Mammary epithelial cell (primary cell): ENCODE data around the gene XYLT1.

Experiments
- EZH2 ChIP-seq: IDR thresholded peaks from 2 replicates; pipeline ENCODE4 v1.6.1; 2012; ENCODE audit warnings: low read length, inconsistent platforms, borderline replicate concordance
- TF ChIP-seq, protein P1 (sequence below), 2 donors: IDR thresholded peaks in 1 of 2; conservative IDR thresholded peaks in 1 of 2; 2 replicates each; pipeline ENCODE4 v1.5.1; 2011 to 2012; ENCODE audit warnings: inconsistent platforms in 2 of 2, low read length in 2 of 2, mild to moderate bottlenecking in 2 of 2, control low read depth in 1 of 2, low read depth in 1 of 2; ENCODE audit not compliant: insufficient read depth in 1 of 2; ENCODE audit errors: extremely low read depth in 1 of 2

DNA sequence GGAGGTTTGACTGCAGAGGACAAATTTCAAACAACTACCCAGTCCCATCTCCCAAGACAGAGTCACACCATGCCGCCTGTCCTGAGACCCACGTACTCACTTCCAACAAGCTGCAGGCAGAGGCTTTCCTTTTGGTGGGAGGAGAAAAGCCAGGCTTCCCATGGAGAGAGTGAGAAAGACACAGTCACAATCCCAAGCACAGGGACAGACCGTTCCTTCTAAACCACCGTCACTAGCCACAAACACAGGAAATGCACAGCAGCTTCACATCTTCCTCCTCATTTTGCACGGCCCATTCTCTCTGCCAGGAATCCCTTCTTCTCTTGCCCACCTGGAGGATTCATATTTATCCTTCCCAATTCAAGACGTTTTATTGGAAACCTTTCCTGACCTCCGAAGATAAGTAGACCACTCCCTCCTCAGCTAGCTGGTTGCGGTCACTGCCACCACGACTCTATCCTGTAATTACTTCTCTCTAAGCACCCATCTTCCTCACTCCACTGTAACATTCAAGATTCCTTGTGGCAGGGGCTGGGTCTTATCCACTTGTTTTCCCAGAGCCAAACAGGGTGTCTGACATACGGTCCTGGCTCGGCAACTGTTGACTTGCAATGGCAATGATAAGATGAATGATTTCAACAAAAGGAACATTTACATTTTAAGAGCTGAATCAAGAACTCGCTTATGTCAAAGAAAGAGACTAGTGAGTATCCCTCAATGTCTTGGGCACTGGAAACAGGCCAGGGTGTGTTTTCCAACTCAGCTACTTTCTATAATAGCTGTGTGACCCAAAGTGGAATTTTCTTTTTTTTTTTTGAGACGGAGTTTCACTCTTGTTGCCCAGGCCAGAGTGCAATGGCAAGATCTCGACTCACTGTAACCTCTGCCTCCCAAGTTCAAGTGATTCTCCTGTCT is 87.6 kb downstream of the XYLT1 start:
- TF ChIP-seq, protein P1, sequence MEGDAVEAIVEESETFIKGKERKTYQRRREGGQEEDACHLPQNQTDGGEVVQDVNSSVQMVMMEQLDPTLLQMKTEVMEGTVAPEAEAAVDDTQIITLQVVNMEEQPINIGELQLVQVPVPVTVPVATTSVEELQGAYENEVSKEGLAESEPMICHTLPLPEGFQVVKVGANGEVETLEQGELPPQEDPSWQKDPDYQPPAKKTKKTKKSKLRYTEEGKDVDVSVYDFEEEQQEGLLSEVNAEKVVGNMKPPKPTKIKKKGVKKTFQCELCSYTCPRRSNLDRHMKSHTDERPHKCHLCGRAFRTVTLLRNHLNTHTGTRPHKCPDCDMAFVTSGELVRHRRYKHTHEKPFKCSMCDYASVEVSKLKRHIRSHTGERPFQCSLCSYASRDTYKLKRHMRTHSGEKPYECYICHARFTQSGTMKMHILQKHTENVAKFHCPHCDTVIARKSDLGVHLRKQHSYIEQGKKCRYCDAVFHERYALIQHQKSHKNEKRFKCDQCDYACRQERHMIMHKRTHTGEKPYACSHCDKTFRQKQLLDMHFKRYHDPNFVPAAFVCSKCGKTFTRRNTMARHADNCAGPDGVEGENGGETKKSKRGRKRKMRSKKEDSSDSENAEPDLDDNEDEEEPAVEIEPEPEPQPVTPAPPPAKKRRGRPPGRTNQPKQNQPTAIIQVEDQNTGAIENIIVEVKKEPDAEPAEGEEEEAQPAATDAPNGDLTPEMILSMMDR (conservative IDR thresholded peaks at IDR 0.05 in 1 of 2, IDR thresholded peaks at IDR 0.05 in 1 of 2; ENCODE audit: extremely low read depth in 1 of 2, insufficient read depth in 1 of 2, low read depth in 1 of 2, low read length in 2 of 2) = no peak
- TF ChIP-seq EZH2 = no peak
